ENCODE results near the gene ADARB1.

Gene ADARB1

GRCh38 chr21:45196620-45197019, 122.2 kb downstream of the ADARB1 start:
- no peak for DNase-seq (ENCODE audit: low read depth)
- TF ChIP-seq CTCF (conservative IDR thresholded peaks at IDR 0.05; ENCODE audit: low read depth, low read length): no peak
- H3K4me3 ChIP-seq (ENCODE audit: low read length): no peak overlapping the region

- no peak for TF ChIP-seq CTCF (conservative IDR thresholded peaks at IDR 0.05; ENCODE audit: low read depth, low read length)
- no peak for DNase-seq (ENCODE audit: low read depth)
- H3K4me3 ChIP-seq (ENCODE audit: low read length): no peak overlapping the region
Observed at GRCh38 chr21:45199201-45199600, 124.8 kb downstream of the ADARB1 start.

GRCh38 chr21:45200031-45200430, 125.7 kb downstream of the ADARB1 start:
- no peak for DNase-seq (ENCODE audit: low read depth)

GRCh38 chr21:45200581-45201296, 126.4 kb downstream of the ADARB1 start:
- DNase-seq (ENCODE audit: low read depth): no peak
- H3K4me3 ChIP-seq (ENCODE audit: low read length): no peak overlapping the region
- TF ChIP-seq CTCF (conservative IDR thresholded peaks at IDR 0.05; ENCODE audit: low read depth, low read length): no peak

More at GRCh38 chr21:45200031-45200430, 125.7 kb downstream of the ADARB1 start:
- no peak overlapping the region for H3K4me3 ChIP-seq (ENCODE audit: low read length)
- no peak for TF ChIP-seq CTCF (conservative IDR thresholded peaks at IDR 0.05; ENCODE audit: low read depth, low read length)

- DNase-seq (ENCODE audit: low read depth): no peak
- no peak overlapping the region for H3K4me3 ChIP-seq (ENCODE audit: low read length)
- no peak for TF ChIP-seq CTCF (conservative IDR thresholded peaks at IDR 0.05; ENCODE audit: low read depth, low read length)
Observed at GRCh38 chr21:45202344-45202743, 128.0 kb downstream of the ADARB1 start.

GRCh38 chr21:45202889-45203288, 128.5 kb downstream of the ADARB1 start:
- DNase-seq (ENCODE audit: low read depth): no peak
- H3K4me3 ChIP-seq (ENCODE audit: low read length): no peak overlapping the region
- TF ChIP-seq CTCF (conservative IDR thresholded peaks at IDR 0.05; ENCODE audit: low read depth, low read length): no peak

GRCh38 chr21:45203983-45204382, 129.6 kb downstream of the ADARB1 start:
- no peak overlapping the region for H3K4me3 ChIP-seq (ENCODE audit: low read length)
- no peak for TF ChIP-seq CTCF (conservative IDR thresholded peaks at IDR 0.05; ENCODE audit: low read depth, low read length)
- DNase-seq (ENCODE audit: low read depth): no peak
